Measurements from ENCODE around the gene RBM28. TPM values are rescaled to one million over a fixed set of nuclear protein-coding genes. Genes with fewer than 3 reads are reported as not detected.

Gene RBM28
- polyA plus RNA-seq, 1 donor from 2014 or later = 18.9 TPM

DNA sequence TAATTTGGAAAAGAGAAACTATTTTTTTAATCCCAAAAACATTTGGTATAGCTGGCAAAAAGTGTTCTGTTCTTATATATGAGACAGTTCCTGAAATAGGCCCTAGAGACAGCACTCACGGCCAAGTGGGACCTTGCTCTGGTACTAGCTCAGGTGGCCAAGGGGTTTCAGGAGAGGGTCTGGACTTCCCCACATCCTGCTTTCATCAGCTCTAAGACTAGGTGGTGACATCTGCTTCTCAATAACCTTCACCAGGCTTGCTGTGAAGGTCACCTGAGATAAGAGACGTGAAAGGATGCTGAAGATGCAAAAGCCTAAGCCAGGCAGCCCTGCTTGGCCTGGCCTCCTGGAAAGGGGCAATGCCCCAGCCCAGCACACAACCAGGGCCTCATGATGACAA lies 40.6 kb downstream of the RBM28 start:
- H3K9ac ChIP-seq (ENCODE audit: low read length) = no peak overlapping the region
- no peaks in the 10 kb centered on the region for H4K20me1 ChIP-seq (ENCODE audit: insufficient read depth)
- no peaks in the 10 kb centered on the region for H3K27me3 ChIP-seq (ENCODE audit: insufficient read depth, low read depth, low read length)
- H3K4me2 ChIP-seq (ENCODE audit: low read length) = no peak overlapping the region
- H3K9me2 ChIP-seq (ENCODE audit: insufficient read depth, low read length) = no peaks in the 10 kb centered on the region
- no peaks in the 10 kb centered on the region for H3K36me3 ChIP-seq (ENCODE audit: insufficient read depth, low read length)
- TF ChIP-seq, protein P1, sequence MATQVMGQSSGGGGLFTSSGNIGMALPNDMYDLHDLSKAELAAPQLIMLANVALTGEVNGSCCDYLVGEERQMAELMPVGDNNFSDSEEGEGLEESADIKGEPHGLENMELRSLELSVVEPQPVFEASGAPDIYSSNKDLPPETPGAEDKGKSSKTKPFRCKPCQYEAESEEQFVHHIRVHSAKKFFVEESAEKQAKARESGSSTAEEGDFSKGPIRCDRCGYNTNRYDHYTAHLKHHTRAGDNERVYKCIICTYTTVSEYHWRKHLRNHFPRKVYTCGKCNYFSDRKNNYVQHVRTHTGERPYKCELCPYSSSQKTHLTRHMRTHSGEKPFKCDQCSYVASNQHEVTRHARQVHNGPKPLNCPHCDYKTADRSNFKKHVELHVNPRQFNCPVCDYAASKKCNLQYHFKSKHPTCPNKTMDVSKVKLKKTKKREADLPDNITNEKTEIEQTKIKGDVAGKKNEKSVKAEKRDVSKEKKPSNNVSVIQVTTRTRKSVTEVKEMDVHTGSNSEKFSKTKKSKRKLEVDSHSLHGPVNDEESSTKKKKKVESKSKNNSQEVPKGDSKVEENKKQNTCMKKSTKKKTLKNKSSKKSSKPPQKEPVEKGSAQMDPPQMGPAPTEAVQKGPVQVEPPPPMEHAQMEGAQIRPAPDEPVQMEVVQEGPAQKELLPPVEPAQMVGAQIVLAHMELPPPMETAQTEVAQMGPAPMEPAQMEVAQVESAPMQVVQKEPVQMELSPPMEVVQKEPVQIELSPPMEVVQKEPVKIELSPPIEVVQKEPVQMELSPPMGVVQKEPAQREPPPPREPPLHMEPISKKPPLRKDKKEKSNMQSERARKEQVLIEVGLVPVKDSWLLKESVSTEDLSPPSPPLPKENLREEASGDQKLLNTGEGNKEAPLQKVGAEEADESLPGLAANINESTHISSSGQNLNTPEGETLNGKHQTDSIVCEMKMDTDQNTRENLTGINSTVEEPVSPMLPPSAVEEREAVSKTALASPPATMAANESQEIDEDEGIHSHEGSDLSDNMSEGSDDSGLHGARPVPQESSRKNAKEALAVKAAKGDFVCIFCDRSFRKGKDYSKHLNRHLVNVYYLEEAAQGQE (IDR thresholded peaks at IDR 0.05; ENCODE audit: borderline replicate concordance) = no peak
- TF ChIP-seq TAF1 (IDR thresholded peaks at IDR 0.05; ENCODE audit: low read depth) = no peak
- H3K79me2 ChIP-seq (replicated peaks; ENCODE audit: insufficient read depth, low read length) = no peaks in the 10 kb centered on the region
- no peak overlapping the region for H3K27ac ChIP-seq (ENCODE audit: low read length)
- H2AFZ ChIP-seq (ENCODE audit: low read depth, low read length) = no peak overlapping the region
- H3F3A ChIP-seq (ENCODE audit: insufficient read depth, low read length, poor library complexity, severe bottlenecking) = no peaks in the 10 kb centered on the region
- H3K4me3 ChIP-seq (ENCODE audit: low read length) = no peak overlapping the region
- no peaks in the 10 kb centered on the region for H3K9me3 ChIP-seq (ENCODE audit: low read length)

DNA sequence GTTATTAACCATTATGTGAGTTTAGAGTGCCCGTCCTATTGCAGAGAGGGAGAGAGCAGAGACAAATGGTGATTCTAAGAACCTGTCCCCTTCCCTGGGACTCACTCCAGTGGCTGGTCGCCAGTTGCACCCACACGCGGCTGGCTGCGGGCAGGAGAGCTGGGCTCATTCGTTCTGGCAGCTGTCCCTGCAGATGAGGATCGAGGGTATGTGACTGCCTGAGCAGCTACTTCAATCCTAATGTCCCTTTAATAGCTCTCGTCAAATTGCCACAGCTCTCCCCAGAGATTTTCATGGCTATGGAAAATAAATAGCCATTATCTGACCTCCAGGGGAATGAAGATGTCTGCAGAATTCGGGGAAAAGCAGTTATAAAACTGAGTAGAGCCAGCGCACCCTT lies 41.6 kb downstream of the RBM28 start:
- Histone ChIP-seq H2AFZ (ENCODE audit: low read depth, low read length) (no peak overlapping the region), H3K9me2 (ENCODE audit: insufficient read depth, low read length) (no peaks in the 10 kb centered on the region), H3K27ac (ENCODE audit: low read length) (no peak overlapping the region), H3K36me3 (ENCODE audit: insufficient read depth, low read length) (no peaks in the 10 kb centered on the region), H3K79me2 (replicated peaks; ENCODE audit: insufficient read depth, low read length) (no peaks in the 10 kb centered on the region), H3K27me3 (ENCODE audit: insufficient read depth, low read depth, low read length) (no peaks in the 10 kb centered on the region), H3K4me3 (ENCODE audit: low read length) (no peak overlapping the region), H3K9ac (ENCODE audit: low read length) (no peak overlapping the region), H3K9me3 (ENCODE audit: low read length) (no peaks in the 10 kb centered on the region), H3K4me2 (ENCODE audit: low read length) (no peak overlapping the region), H3F3A (ENCODE audit: insufficient read depth, low read length, poor library complexity, severe bottlenecking) (no peaks in the 10 kb centered on the region), H4K20me1 (ENCODE audit: insufficient read depth) (no peaks in the 10 kb centered on the region)
- no peak for TF ChIP-seq TAF1 (IDR thresholded peaks at IDR 0.05; ENCODE audit: low read depth)
- no peak for TF ChIP-seq RAD21 (conservative IDR thresholded peaks at IDR 0.05)
- TF ChIP-seq SMC3 (conservative IDR thresholded peaks at IDR 0.05; ENCODE audit: poor library complexity) = no peak
- TF ChIP-seq EZH2 (IDR thresholded peaks at IDR 0.05; ENCODE audit: borderline replicate concordance, insufficient read depth, low read length, poor library complexity, severe bottlenecking) = no peak
- TF ChIP-seq, protein P1 (IDR thresholded peaks at IDR 0.05; ENCODE audit: borderline replicate concordance) = no peak
- TF ChIP-seq, protein P2, sequence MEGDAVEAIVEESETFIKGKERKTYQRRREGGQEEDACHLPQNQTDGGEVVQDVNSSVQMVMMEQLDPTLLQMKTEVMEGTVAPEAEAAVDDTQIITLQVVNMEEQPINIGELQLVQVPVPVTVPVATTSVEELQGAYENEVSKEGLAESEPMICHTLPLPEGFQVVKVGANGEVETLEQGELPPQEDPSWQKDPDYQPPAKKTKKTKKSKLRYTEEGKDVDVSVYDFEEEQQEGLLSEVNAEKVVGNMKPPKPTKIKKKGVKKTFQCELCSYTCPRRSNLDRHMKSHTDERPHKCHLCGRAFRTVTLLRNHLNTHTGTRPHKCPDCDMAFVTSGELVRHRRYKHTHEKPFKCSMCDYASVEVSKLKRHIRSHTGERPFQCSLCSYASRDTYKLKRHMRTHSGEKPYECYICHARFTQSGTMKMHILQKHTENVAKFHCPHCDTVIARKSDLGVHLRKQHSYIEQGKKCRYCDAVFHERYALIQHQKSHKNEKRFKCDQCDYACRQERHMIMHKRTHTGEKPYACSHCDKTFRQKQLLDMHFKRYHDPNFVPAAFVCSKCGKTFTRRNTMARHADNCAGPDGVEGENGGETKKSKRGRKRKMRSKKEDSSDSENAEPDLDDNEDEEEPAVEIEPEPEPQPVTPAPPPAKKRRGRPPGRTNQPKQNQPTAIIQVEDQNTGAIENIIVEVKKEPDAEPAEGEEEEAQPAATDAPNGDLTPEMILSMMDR (IDR thresholded peaks at IDR 0.05; ENCODE audit: poor library complexity, severe bottlenecking) = no peak
- no peak for TF ChIP-seq POLR2AphosphoS5 (IDR thresholded peaks at IDR 0.05)
- TF ChIP-seq EP300 (conservative IDR thresholded peaks at IDR 0.05; ENCODE audit: poor library complexity, severe bottlenecking) = no peak
- no peak for TF ChIP-seq MXI1 (conservative IDR thresholded peaks at IDR 0.05; ENCODE audit: poor library complexity, severe bottlenecking)

Data from neural cell (in vitro differentiated cells).